GM23338 (cell line): ENCODE data around the gene CAMTA1. TPM values are rescaled to one million over a fixed set of nuclear protein-coding genes. Genes with fewer than 3 reads are reported as not detected.

ENCODE experiments used
- ATAC-seq: fragments of 200-7000 bp; cut with Tn5 transposase; 3 replicates; pipeline ENCODE4 v1.9.1; 2020
- DNase-seq: peaks from one replicate; pipeline ENCODE4 v3.0.0-alpha.2; 2015; ENCODE audit warnings: low spot score
- H2AFZ ChIP-seq: fragments of 200-600 bp; sonication (generic); 2 replicates; pipeline ENCODE4 v1.8.0; 2016; ENCODE audit warnings: antibody characterized with exemption, mild to moderate bottlenecking, moderate library complexity
- H3F3A ChIP-seq: fragments of 200-600 bp; sonication (generic); replicated peaks from 2 replicates; pipeline ENCODE4 v1.8.0; 2017; ENCODE audit warnings: antibody characterized with exemption, mixed run types, low read depth
- H3K27ac ChIP-seq: fragments of 200-600 bp; sonication (generic); 2 replicates; pipeline ENCODE4 v1.6.1; 2016; ENCODE audit warnings: low read depth
- H3K27me3 ChIP-seq: fragments of 200-600 bp; sonication (generic); 2 replicates; pipeline ENCODE4 v1.8.0; 2016; ENCODE audit warnings: mild to moderate bottlenecking, mixed run types, moderate library complexity; ENCODE audit not compliant: insufficient read depth
- H3K36me3 ChIP-seq: fragments of 200-600 bp; sonication (generic); 2 replicates; pipeline ENCODE4 v1.8.0; 2016; ENCODE audit warnings: mild to moderate bottlenecking; ENCODE audit not compliant: insufficient read depth
- H3K4me1 ChIP-seq: fragments of 200-600 bp; sonication (generic); 2 replicates; pipeline ENCODE4 v1.8.0; 2016; ENCODE audit warnings: mild to moderate bottlenecking, moderate library complexity; ENCODE audit not compliant: insufficient read depth
- H3K4me2 ChIP-seq: fragments of 200-600 bp; sonication (generic); 2 replicates; pipeline ENCODE4 v1.7.1; 2017; ENCODE audit warnings: mixed run types
- H3K4me3 ChIP-seq: fragments of 200-600 bp; sonication (generic); 2 replicates; pipeline ENCODE4 v1.6.1; 2016; ENCODE audit warnings: mixed run types
- H3K79me2 ChIP-seq: fragments of 200-600 bp; sonication (generic); replicated peaks from 2 replicates; pipeline ENCODE4 v1.8.0; 2017; ENCODE audit warnings: mild to moderate bottlenecking; ENCODE audit not compliant: insufficient read depth
- H3K9me2 ChIP-seq: fragments of 200-600 bp; sonication (generic); 2 replicates; pipeline ENCODE4 v1.8.0; 2017; ENCODE audit not compliant: insufficient read depth
- H4K20me1 ChIP-seq: fragments of 200-600 bp; sonication (generic); replicated peaks from 2 replicates; pipeline ENCODE4 v1.8.0; 2017; ENCODE audit warnings: mild to moderate bottlenecking; ENCODE audit not compliant: insufficient read depth
- H3K27ac Mint-ChIP-seq: 2 replicates; pipeline ENCODE4 v1.8.0; 2020; ENCODE audit warnings: inconsistent platforms, mild to moderate bottlenecking, moderate library complexity, mixed read lengths
- H3K27me3 Mint-ChIP-seq: 3 replicates; pipeline ENCODE4 v1.8.0; 2022; ENCODE audit warnings: low read depth, mild to moderate bottlenecking, moderate library complexity, mixed read lengths, inconsistent platforms; ENCODE audit not compliant: insufficient read depth, poor library complexity
- H3K36me3 Mint-ChIP-seq: 3 replicates; pipeline ENCODE4 v1.8.0; 2021; ENCODE audit warnings: low read depth, mild to moderate bottlenecking, inconsistent platforms, moderate library complexity, mixed read lengths
- H3K4me1 Mint-ChIP-seq: 3 replicates; pipeline ENCODE4 v1.8.0; 2020; ENCODE audit warnings: mild to moderate bottlenecking, inconsistent platforms, mixed read lengths
- H3K4me3 Mint-ChIP-seq: 3 replicates; pipeline ENCODE4 v1.8.0; 2021; ENCODE audit warnings: moderate library complexity, mild to moderate bottlenecking, inconsistent platforms, mixed read lengths
- H3K9me3 Mint-ChIP-seq: 3 replicates; pipeline ENCODE4 v1.8.0; 2020; ENCODE audit warnings: moderate library complexity, mild to moderate bottlenecking, inconsistent platforms, mixed read lengths
- CREB1 ChIP-seq: fragments of 250-450 bp; sonication (Bioruptor Pico); IDR thresholded peaks from 2 replicates; pipeline ENCODE4 v1.5.0; 2020; ENCODE audit warnings: low read depth, mild to moderate bottlenecking, moderate library complexity
- CTCF ChIP-seq, 2 experiments: fragments of 200-600 bp in 1 of 2; sonication (generic) in 1 of 2; conservative IDR thresholded peaks; 2 replicates each; pipeline versions ENCODE4 v1.5.1 to v1.6.1; 2016 to 2017; ENCODE audit warnings: antibody characterized with exemption in 2 of 2, low read depth in 2 of 2, mild to moderate bottlenecking in 2 of 2, moderate library complexity in 1 of 2
- EZH2phosphoT487 ChIP-seq: fragments of 200-600 bp; sonication (generic); IDR thresholded peaks from one replicate; pipeline ENCODE4 v1.8.1; 2018; ENCODE audit warnings: antibody characterized with exemption; ENCODE audit not compliant: unreplicated experiment
- JUNB ChIP-seq: IDR thresholded peaks from one replicate; pipeline ENCODE4 v1.6.1; 2016; ENCODE audit warnings: antibody characterized with exemption; ENCODE audit not compliant: unreplicated experiment
- POLR2AphosphoS5 ChIP-seq: IDR thresholded peaks from 2 replicates; pipeline ENCODE4 v1.6.1; 2016; ENCODE audit warnings: antibody characterized with exemption, low read depth
- STAT1 ChIP-seq: IDR thresholded peaks from one replicate; pipeline ENCODE4 v1.6.1; 2016; ENCODE audit warnings: antibody characterized with exemption; ENCODE audit not compliant: unreplicated experiment
- ZNF114 ChIP-seq: fragments of 250-450 bp; sonication (Bioruptor Pico); IDR thresholded peaks from 2 replicates; pipeline ENCODE4 v1.5.0; 2020; ENCODE audit warnings: mild to moderate bottlenecking, moderate library complexity
- ZNF331 ChIP-seq: fragments of 250-450 bp; sonication (Bioruptor Pico); IDR thresholded peaks from 2 replicates; pipeline ENCODE4 v1.5.0; 2020; ENCODE audit warnings: low read depth, mild to moderate bottlenecking, moderate library complexity
- polyA plus RNA-seq: library from polyadenylated mRNA; unstranded; fragments of >200 nt; fragmentation: Nextera tagmentation; extraction: Ambion mirVana; gene quantifications from 2 replicates; pipeline ENCODE4 v1.2.1, GENCODE V29; 2016
- total RNA-seq: library from RNA; depleted of rRNA; stranded (reverse); fragments of >200 nt; shearing (Covaris generic); gene quantifications from 2 replicates; pipeline ENCODE4 v1.2.3, GENCODE V29; 2014
- TF ChIP-seq, protein P1 (sequence below): fragments of 250-450 bp; sonication (Bioruptor Pico); IDR thresholded peaks from 2 replicates; pipeline ENCODE4 v1.5.0; 2020; ENCODE audit warnings: mild to moderate bottlenecking, moderate library complexity

CAMTA1 gene
- total and polyA plus RNA-seq, 2 experiments from 2014 or later, result 115 to 519 TPM

DNA sequence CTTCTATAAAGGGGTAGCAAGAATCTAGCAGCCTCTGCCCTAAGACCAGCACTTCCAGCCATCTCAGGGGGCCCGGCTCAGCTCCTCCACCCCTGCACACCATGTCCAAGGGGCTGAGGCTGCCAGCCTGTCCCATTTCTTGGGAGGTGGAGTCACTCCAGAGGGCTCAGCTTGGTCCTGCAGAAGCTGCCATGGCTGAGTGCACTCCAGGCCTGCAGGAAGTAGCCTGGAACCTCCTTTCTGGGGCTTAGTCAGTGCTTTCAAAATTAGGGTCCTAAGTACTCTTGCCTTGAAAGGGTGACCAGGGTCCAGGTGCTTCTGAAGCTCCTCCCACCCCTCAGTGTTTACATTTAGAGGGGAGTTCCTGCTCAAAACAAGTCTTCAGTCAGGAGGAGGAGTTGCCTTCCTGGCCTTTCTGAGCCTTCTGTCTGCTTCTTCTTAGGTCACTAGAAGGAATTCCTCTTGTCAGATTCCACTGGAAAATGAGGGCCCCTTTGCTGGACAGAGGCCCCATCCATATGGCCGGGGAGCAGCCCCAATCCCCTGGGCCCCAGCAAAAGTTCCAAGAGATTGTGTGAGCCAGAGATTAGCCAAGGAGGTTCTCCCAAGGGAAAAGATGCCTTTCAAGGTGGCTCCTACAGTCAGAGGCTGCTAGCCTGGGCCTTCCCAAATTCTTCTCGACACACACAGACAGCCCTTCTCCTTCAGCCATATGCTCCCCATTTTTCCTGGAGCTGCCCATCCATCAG lies 857.7 kb downstream of the CAMTA1 start (continued):
- no peak for TF ChIP-seq CTCF (conservative IDR thresholded peaks at IDR 0.05; ENCODE audit: low read depth in 2 of 2)
- TF ChIP-seq ZNF331, result no peak
- TF ChIP-seq STAT1, result no peak
- no peak for TF ChIP-seq EZH2phosphoT487
- TF ChIP-seq, protein P1, sequence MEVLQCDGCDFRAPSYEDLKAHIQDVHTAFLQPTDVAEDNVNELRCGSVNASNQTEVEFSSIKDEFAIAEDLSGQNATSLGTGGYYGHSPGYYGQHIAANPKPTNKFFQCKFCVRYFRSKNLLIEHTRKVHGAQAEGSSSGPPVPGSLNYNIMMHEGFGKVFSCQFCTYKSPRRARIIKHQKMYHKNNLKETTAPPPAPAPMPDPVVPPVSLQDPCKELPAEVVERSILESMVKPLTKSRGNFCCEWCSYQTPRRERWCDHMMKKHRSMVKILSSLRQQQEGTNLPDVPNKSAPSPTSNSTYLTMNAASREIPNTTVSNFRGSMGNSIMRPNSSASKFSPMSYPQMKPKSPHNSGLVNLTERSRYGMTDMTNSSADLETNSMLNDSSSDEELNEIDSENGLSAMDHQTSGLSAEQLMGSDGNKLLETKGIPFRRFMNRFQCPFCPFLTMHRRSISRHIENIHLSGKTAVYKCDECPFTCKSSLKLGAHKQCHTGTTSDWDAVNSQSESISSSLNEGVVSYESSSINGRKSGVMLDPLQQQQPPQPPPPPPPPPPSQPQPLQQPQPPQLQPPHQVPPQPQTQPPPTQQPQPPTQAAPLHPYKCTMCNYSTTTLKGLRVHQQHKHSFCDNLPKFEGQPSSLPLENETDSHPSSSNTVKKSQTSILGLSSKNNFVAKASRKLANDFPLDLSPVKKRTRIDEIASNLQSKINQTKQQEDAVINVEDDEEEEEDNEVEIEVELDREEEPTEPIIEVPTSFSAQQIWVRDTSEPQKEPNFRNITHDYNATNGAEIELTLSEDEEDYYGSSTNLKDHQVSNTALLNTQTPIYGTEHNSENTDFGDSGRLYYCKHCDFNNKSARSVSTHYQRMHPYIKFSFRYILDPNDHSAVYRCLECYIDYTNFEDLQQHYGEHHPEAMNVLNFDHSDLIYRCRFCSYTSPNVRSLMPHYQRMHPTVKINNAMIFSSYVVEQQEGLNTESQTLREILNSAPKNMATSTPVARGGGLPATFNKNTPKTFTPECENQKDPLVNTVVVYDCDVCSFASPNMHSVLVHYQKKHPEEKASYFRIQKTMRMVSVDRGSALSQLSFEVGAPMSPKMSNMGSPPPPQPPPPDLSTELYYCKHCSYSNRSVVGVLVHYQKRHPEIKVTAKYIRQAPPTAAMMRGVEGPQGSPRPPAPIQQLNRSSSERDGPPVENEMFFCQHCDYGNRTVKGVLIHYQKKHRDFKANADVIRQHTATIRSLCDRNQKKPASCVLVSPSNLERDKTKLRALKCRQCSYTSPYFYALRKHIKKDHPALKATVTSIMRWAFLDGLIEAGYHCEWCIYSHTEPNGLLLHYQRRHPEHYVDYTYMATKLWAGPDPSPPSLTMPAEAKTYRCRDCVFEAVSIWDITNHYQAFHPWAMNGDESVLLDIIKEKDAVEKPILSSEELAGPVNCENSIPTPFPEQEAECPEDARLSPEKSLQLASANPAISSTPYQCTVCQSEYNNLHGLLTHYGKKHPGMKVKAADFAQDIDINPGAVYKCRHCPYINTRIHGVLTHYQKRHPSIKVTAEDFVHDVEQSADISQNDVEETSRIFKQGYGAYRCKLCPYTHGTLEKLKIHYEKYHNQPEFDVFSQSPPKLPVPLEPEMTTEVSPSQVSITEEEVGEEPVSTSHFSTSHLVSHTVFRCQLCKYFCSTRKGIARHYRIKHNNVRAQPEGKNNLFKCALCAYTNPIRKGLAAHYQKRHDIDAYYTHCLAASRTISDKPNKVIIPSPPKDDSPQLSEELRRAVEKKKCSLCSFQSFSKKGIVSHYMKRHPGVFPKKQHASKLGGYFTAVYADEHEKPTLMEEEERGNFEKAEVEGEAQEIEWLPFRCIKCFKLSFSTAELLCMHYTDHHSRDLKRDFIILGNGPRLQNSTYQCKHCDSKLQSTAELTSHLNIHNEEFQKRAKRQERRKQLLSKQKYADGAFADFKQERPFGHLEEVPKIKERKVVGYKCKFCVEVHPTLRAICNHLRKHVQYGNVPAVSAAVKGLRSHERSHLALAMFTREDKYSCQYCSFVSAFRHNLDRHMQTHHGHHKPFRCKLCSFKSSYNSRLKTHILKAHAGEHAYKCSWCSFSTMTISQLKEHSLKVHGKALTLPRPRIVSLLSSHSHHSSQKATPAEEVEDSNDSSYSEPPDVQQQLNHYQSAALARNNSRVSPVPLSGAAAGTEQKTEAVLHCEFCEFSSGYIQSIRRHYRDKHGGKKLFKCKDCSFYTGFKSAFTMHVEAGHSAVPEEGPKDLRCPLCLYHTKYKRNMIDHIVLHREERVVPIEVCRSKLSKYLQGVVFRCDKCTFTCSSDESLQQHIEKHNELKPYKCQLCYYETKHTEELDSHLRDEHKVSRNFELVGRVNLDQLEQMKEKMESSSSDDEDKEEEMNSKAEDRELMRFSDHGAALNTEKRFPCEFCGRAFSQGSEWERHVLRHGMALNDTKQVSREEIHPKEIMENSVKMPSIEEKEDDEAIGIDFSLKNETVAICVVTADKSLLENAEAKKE (CRISPR knock-in tag), result no peak
- TF ChIP-seq POLR2AphosphoS5, result no peak
- no peak for TF ChIP-seq ZNF114 (CRISPR knock-in tag)
- TF ChIP-seq CREB1, result no peak

- no peak overlapping the region for H3K27ac ChIP-seq
- no peak for TF ChIP-seq POLR2AphosphoS5
- no peak for TF ChIP-seq EZH2phosphoT487
- no peak for TF ChIP-seq JUNB
Measured at GRCh38 chr1:7643530-7643929, 858.3 kb downstream of the CAMTA1 start.

More at GRCh38 chr1:7643530-7643929, 858.3 kb downstream of the CAMTA1 start:
- Histone ChIP-seq H3K4me1 (no peaks in the 10 kb centered on the region), H3K4me2 (no peak overlapping the region), H3K9me2 (no peaks in the 10 kb centered on the region), H3F3A (no peaks in the 10 kb centered on the region), H3K79me2 (no peaks in the 10 kb centered on the region), H3K4me3 (no peak overlapping the region), H3K36me3 (no peaks in the 10 kb centered on the region), H2AFZ (no peak overlapping the region), H3K27me3 (no peaks in the 10 kb centered on the region), H4K20me1 (no peaks in the 10 kb centered on the region)
- ATAC-seq, result no peak
- Mint-ChIP-seq H3K27ac (no peak overlapping the region), H3K4me3 (no peak overlapping the region), H3K9me3 (no peaks in the 10 kb centered on the region; the same call in 2 of the 3 replicates), H3K4me1 (peaks cover 13% of the 10 kb centered on the region), H3K27me3 (peaks cover 5% of the 10 kb centered on the region), H3K36me3 (no peaks in the 10 kb centered on the region; the same call in 2 of the 3 replicates)
- no peak for DNase-seq
